Inferior parietal cortex (tissue), 1 donor: Measurements from ENCODE around the gene FBXO42.
"Not testable (repeated sequence)": the region's sequence is repeated elsewhere in the genome, so short reads cannot be mapped to it uniquely, and the experiment has no call there.

Experiments
- DNase-seq: peaks from one replicate; pipeline ENCODE4 v3.0.0-alpha.2; 2016; ENCODE audit errors: extremely low spot score

Gene FBXO42

GRCh38 chr1:16219968-16220500 is 132.2 kb downstream of the FBXO42 start:
- no peak for DNase-seq

- DNase-seq = no peak
These were observed 133.6 kb downstream of the FBXO42 start for GRCh38 chr1:16218674-16219071.

- DNase-seq = no peak
These were observed 134.1 kb downstream of the FBXO42 start for GRCh38 chr1:16218014-16218673.

GRCh38 chr1:16217061-16217785 is 135.1 kb downstream of the FBXO42 start:
- peak; percentile 76 for DNase-seq

- DNase-seq = peak; percentile 39
These were observed 136.2 kb downstream of the FBXO42 start for GRCh38 chr1:16215882-16216753.

GRCh38 chr1:16215240-16215639 is 137.0 kb downstream of the FBXO42 start:
- DNase-seq = not testable (repeated sequence)

GRCh38 chr1:16213544-16213943 is 138.7 kb downstream of the FBXO42 start:
- DNase-seq = not testable (repeated sequence)

GRCh38 chr1:16213013-16213412 is 139.3 kb downstream of the FBXO42 start:
- DNase-seq = no peak

GRCh38 chr1:16212251-16212961 is 139.9 kb downstream of the FBXO42 start, which contains the start of gene ARHGEF19:
Gene ARHGEF19, minus strand, starts transcription at chr1:16212652. Its CDS starts 3,598 bp downstream, at chr1:16209054.
- no peak for DNase-seq

- DNase-seq = no peak
These were observed 140.5 kb downstream of the FBXO42 start for GRCh38 chr1:16211824-16212223.

- DNase-seq = no peak
These were observed 141.7 kb downstream of the FBXO42 start for GRCh38 chr1:16210581-16210980.

- DNase-seq = no peak
These were observed 142.4 kb downstream of the FBXO42 start for GRCh38 chr1:16209847-16210407.

- no peak for DNase-seq
These were observed 143.0 kb downstream of the FBXO42 start for GRCh38 chr1:16209132-16209846.

- no peak for DNase-seq
These were observed 143.9 kb downstream of the FBXO42 start for GRCh38 chr1:16208270-16208987.

GRCh38 chr1:16207318-16208269 is 144.7 kb downstream of the FBXO42 start:
- no peak for DNase-seq

- DNase-seq = peak; percentile 81
These were observed 145.5 kb downstream of the FBXO42 start for GRCh38 chr1:16206547-16207317.

- DNase-seq = no peak
These were observed 146.3 kb downstream of the FBXO42 start for GRCh38 chr1:16205891-16206546.
